Subcutaneous abdominal adipose tissue (tissue), 5 donors: ENCODE results near the gene SKA2.

Experiments used
- H3K27ac ChIP-seq: one replicate; pipeline ENCODE4 v1.7.0; 2013; ENCODE audit warnings: low read depth, mild to moderate bottlenecking, inconsistent platforms, low read length, moderate library complexity
- H3K27me3 ChIP-seq, 5 donors: one replicate each; pipeline ENCODE4 v1.7.0; 2013; ENCODE audit warnings: low read length in 5 of 5, inconsistent platforms in 1 of 5; ENCODE audit not compliant: control insufficient read depth in 5 of 5, insufficient read depth in 4 of 5
- H3K36me3 ChIP-seq, 5 donors: one replicate each; pipeline ENCODE4 v1.7.0; 2013; ENCODE audit warnings: low read length in 5 of 5; ENCODE audit not compliant: control insufficient read depth in 5 of 5, insufficient read depth in 5 of 5
- H3K4me1 ChIP-seq, 5 donors: one replicate each; pipeline ENCODE4 v1.7.0; 2013; ENCODE audit warnings: low read length in 5 of 5, mild to moderate bottlenecking in 3 of 5, moderate library complexity in 1 of 5; ENCODE audit not compliant: control insufficient read depth in 5 of 5, insufficient read depth in 5 of 5
- H3K4me3 ChIP-seq, 5 donors: one replicate each; pipeline ENCODE4 v1.7.0; 2013; ENCODE audit warnings: low read length in 5 of 5, low read depth in 1 of 5
- H3K9ac ChIP-seq, 5 donors: one replicate each; pipeline ENCODE4 v1.7.0; 2013; ENCODE audit warnings: low read length in 5 of 5, mild to moderate bottlenecking in 4 of 5, moderate library complexity in 3 of 5
- H3K9me3 ChIP-seq, 5 donors: one replicate each; pipeline ENCODE4 v1.7.0; 2013; ENCODE audit warnings: low read length in 5 of 5; ENCODE audit not compliant: control insufficient read depth in 5 of 5
- donor health status: healthy.
- donor health status: healthy.
- donor health status: healthy.
- donor health status: healthy.
- donor health status: healthy.

The SKA2 gene

GRCh38 chr17:59074494-59074893 is 80.5 kb downstream of the SKA2 start:
- Histone ChIP-seq H3K36me3 (peaks cover 21 to 55% (median 31%) of the 10 kb centered on the region in 5 donors), H3K27me3 (no peaks in the 10 kb centered on the region), H3K4me1 (no peaks in the 10 kb centered on the region), H3K27ac (no peak overlapping the region), H3K4me3 (no peak overlapping the region), H3K9me3 (no peaks in the 10 kb centered on the region), H3K9ac (no peak overlapping the region)

- Histone ChIP-seq H3K9me3 (no peaks in the 10 kb centered on the region), H3K27me3 (no peaks in the 10 kb centered on the region), H3K4me3 (no peak overlapping the region), H3K4me1 (no peaks in the 10 kb centered on the region), H3K9ac (no peak overlapping the region), H3K27ac (no peak overlapping the region), H3K36me3 (peaks cover 18 to 53% (median 29%) of the 10 kb centered on the region in 5 donors)
Measured at GRCh38 chr17:59073972-59074371, 81.0 kb downstream of the SKA2 start.

GRCh38 chr17:59069856-59070255 is 85.1 kb downstream of the SKA2 start:
- Histone ChIP-seq H3K36me3 (peaks cover 19 to 41% (median 32%) of the 10 kb centered on the region in 5 donors), H3K9ac (no peak overlapping the region), H3K4me1 (no peaks in the 10 kb centered on the region), H3K9me3 (no peaks in the 10 kb centered on the region), H3K27me3 (no peaks in the 10 kb centered on the region), H3K4me3 (no peak overlapping the region), H3K27ac (no peak overlapping the region)

- no peak overlapping the region for H3K9ac ChIP-seq
- no peak overlapping the region for H3K27ac ChIP-seq
- no peaks in the 10 kb centered on the region for H3K9me3 ChIP-seq
- H3K4me1 ChIP-seq: no peaks in the 10 kb centered on the region
- H3K27me3 ChIP-seq: no peaks in the 10 kb centered on the region
- H3K36me3 ChIP-seq: peaks cover 19 to 30% (median 26%) of the 10 kb centered on the region in 5 donors
- H3K4me3 ChIP-seq: no peak overlapping the region
Measured at GRCh38 chr17:59067756-59068155, 87.2 kb downstream of the SKA2 start.

GRCh38 chr17:59067340-59067739 is 87.6 kb downstream of the SKA2 start:
- H3K4me1 ChIP-seq: no peaks in the 10 kb centered on the region
- H3K27me3 ChIP-seq: no peaks in the 10 kb centered on the region
- no peak overlapping the region for H3K4me3 ChIP-seq
- H3K27ac ChIP-seq: no peak overlapping the region
- H3K36me3 ChIP-seq: peaks cover 19 to 30% (median 28%) of the 10 kb centered on the region in 5 donors
- H3K9me3 ChIP-seq: no peaks in the 10 kb centered on the region
- H3K9ac ChIP-seq: no peak overlapping the region

- no peaks in the 10 kb centered on the region for H3K4me1 ChIP-seq
- H3K36me3 ChIP-seq: peaks cover 21 to 37% (median 27%) of the 10 kb centered on the region in 5 donors
- H3K27me3 ChIP-seq: no peaks in the 10 kb centered on the region
- H3K9me3 ChIP-seq: no peaks in the 10 kb centered on the region
- no peak overlapping the region for H3K27ac ChIP-seq
- no peak overlapping the region for H3K4me3 ChIP-seq
- H3K9ac ChIP-seq: no peak overlapping the region
Measured at GRCh38 chr17:59062509-59062908, 92.5 kb downstream of the SKA2 start.
